Glutamatergic neuron (in vitro differentiated cells): Measurements from ENCODE around the gene COL8A1. TPM values are rescaled to one million over a fixed set of nuclear protein-coding genes. Genes with fewer than 3 reads are reported as not detected.

Source experiments
- DNase-seq: peaks from one replicate; pipeline ENCODE4 v3.0.0; 2022
- H3K27ac Mint-ChIP-seq: one replicate; pipeline ENCODE4 v1.8.0; 2020; ENCODE audit warnings: mild to moderate bottlenecking, mixed read lengths, inconsistent platforms; ENCODE audit not compliant: unreplicated experiment
- H3K27me3 Mint-ChIP-seq: one replicate; pipeline ENCODE4 v1.8.0; 2020; ENCODE audit warnings: mild to moderate bottlenecking, moderate library complexity, mixed read lengths, inconsistent platforms; ENCODE audit not compliant: unreplicated experiment
- H3K36me3 Mint-ChIP-seq: one replicate; pipeline ENCODE4 v1.8.0; 2020; ENCODE audit warnings: mild to moderate bottlenecking, mixed read lengths, inconsistent platforms; ENCODE audit not compliant: unreplicated experiment
- H3K4me1 Mint-ChIP-seq: one replicate; pipeline ENCODE4 v1.8.0; 2020; ENCODE audit warnings: mild to moderate bottlenecking, low read depth, mixed read lengths, inconsistent platforms; ENCODE audit not compliant: unreplicated experiment
- H3K4me3 Mint-ChIP-seq: one replicate; pipeline ENCODE4 v1.8.0; 2020; ENCODE audit warnings: mild to moderate bottlenecking, mixed read lengths, inconsistent platforms; ENCODE audit not compliant: unreplicated experiment
- H3K9me3 Mint-ChIP-seq: one replicate; pipeline ENCODE4 v1.8.0; 2020; ENCODE audit warnings: mild to moderate bottlenecking, moderate library complexity, mixed read lengths, inconsistent platforms; ENCODE audit not compliant: unreplicated experiment
- CTCF ChIP-seq: fragments of 200-600 bp; sonication (generic); IDR thresholded peaks from one replicate; pipeline ENCODE4 v1.5.0; 2021; ENCODE audit not compliant: partially characterized antibody, unreplicated experiment
- total RNA-seq: library from RNA; stranded (reverse); fragmentation: NEBNext Ultra II Directional; extraction: Animal tissue kit (Norgen Biotek cat#: 25700); gene quantifications from one replicate; pipeline ENCODE4 v1.2.1, GENCODE V29; 2021; ENCODE audit not compliant: unreplicated experiment

COL8A1 gene
- total RNA-seq, 1 donor from 2014 or later = 0.25 TPM

GRCh38 chr3:99758502-99759177 lies 120.2 kb downstream of the COL8A1 start:
- no peaks in the 10 kb centered on the region for H3K27me3 Mint-ChIP-seq
- DNase-seq = no peak
- no peaks in the 10 kb centered on the region for H3K36me3 Mint-ChIP-seq
- no peaks in the 10 kb centered on the region for H3K4me1 Mint-ChIP-seq
- H3K9me3 Mint-ChIP-seq = no peaks in the 10 kb centered on the region
- no peak for TF ChIP-seq CTCF
- no peak overlapping the region for H3K4me3 Mint-ChIP-seq
- H3K27ac Mint-ChIP-seq = no peak overlapping the region

GRCh38 chr3:99760031-99760430 lies 121.6 kb downstream of the COL8A1 start:
- Mint-ChIP-seq H3K4me3 (no peak overlapping the region), H3K27ac (no peak overlapping the region), H3K36me3 (no peaks in the 10 kb centered on the region), H3K4me1 (no peaks in the 10 kb centered on the region), H3K9me3 (no peaks in the 10 kb centered on the region), H3K27me3 (no peaks in the 10 kb centered on the region)
- TF ChIP-seq CTCF = no peak
- DNase-seq = no peak

GRCh38 chr3:99760629-99761028 lies 122.2 kb downstream of the COL8A1 start:
- H3K27ac Mint-ChIP-seq = no peak overlapping the region
- H3K9me3 Mint-ChIP-seq = no peaks in the 10 kb centered on the region
- no peaks in the 10 kb centered on the region for H3K4me1 Mint-ChIP-seq
- no peak for TF ChIP-seq CTCF
- no peaks in the 10 kb centered on the region for H3K27me3 Mint-ChIP-seq
- no peak overlapping the region for H3K4me3 Mint-ChIP-seq
- no peak for DNase-seq
- no peaks in the 10 kb centered on the region for H3K36me3 Mint-ChIP-seq

- H3K36me3 Mint-ChIP-seq = no peaks in the 10 kb centered on the region
- no peak overlapping the region for H3K4me3 Mint-ChIP-seq
- no peak overlapping the region for H3K27ac Mint-ChIP-seq
- TF ChIP-seq CTCF = no peak
- H3K4me1 Mint-ChIP-seq = no peaks in the 10 kb centered on the region
- DNase-seq = no peak
- no peaks in the 10 kb centered on the region for H3K9me3 Mint-ChIP-seq
- no peaks in the 10 kb centered on the region for H3K27me3 Mint-ChIP-seq
Measured at GRCh38 chr3:99761415-99762165, 123.2 kb downstream of the COL8A1 start.

- no peak overlapping the region for H3K4me3 Mint-ChIP-seq
- no peak overlapping the region for H3K27ac Mint-ChIP-seq
- TF ChIP-seq CTCF = no peak
- DNase-seq = no peak
- no peaks in the 10 kb centered on the region for H3K27me3 Mint-ChIP-seq
- H3K9me3 Mint-ChIP-seq = no peaks in the 10 kb centered on the region
- H3K36me3 Mint-ChIP-seq = no peaks in the 10 kb centered on the region
- no peaks in the 10 kb centered on the region for H3K4me1 Mint-ChIP-seq
Measured at GRCh38 chr3:99762901-99763300, 124.5 kb downstream of the COL8A1 start.
